Panc1 (cell line): ENCODE data around the gene SLC19A1. TPM values are rescaled to one million over a fixed set of nuclear protein-coding genes. Genes with fewer than 3 reads are reported as not detected.

Experiments used
- ATAC-seq: fragments of 200-7000 bp; cut with Tn5 transposase; 2 replicates; pipeline ENCODE4 v1.9.1; 2020; ENCODE audit warnings: mild to moderate bottlenecking, moderate library complexity
- BruUV-seq: library from RNA; stranded (reverse); fragments of 400-500 nt; replicated peaks from 2 replicates; lab custom pipeline; 2021; lab: Mats Ljungman, UMichigan
- CTCF ChIA-PET: fragments of 300-600 bp; sonication (Branson Sonifier 250); formaldehyde crosslinking; loops from one replicate; lab custom pipeline; 2022; ENCODE audit warnings: antibody characterized with exemption; lab: Charles Lee
- POLR2A ChIA-PET: fragments of 300-600 bp; sonication (Branson Sonifier 250); formaldehyde crosslinking; loops from one replicate; lab custom pipeline; 2022; ENCODE audit warnings: antibody characterized with exemption; lab: Charles Lee
- DNase-seq: peaks from one replicate; pipeline ENCODE4 v3.0.0-alpha.2; 2010; ENCODE audit warnings: low read depth, low spot score
- H3K27ac ChIP-seq: 2 replicates; pipeline ENCODE4 v1.5.1; 2011; ENCODE audit warnings: mild to moderate bottlenecking, low read length, inconsistent platforms
- H3K27me3 ChIP-seq: fragments of 200-500 bp; sonication (Bioruptor generic); 2 replicates; pipeline ENCODE4 v1.6.0; 2014; ENCODE audit warnings: low read length, inconsistent platforms; ENCODE audit not compliant: control insufficient read depth, insufficient read depth
- H3K36me3 ChIP-seq: fragments of 200-500 bp; sonication (Bioruptor generic); 2 replicates; pipeline ENCODE4 v1.5.1; 2014; ENCODE audit warnings: inconsistent platforms, mild to moderate bottlenecking, low read length, moderate library complexity; ENCODE audit not compliant: control insufficient read depth, insufficient read depth
- H3K4me1 ChIP-seq: 2 replicates; pipeline ENCODE4 v1.5.1; 2011; ENCODE audit warnings: inconsistent platforms, mild to moderate bottlenecking, low read length, moderate library complexity; ENCODE audit not compliant: control insufficient read depth, insufficient read depth
- H3K4me3 ChIP-seq, 2 experiments: 2 replicates each; pipeline ENCODE4 v1.5.1; 2011 to 2012; ENCODE audit warnings: low read depth in 2 of 2, low read length in 2 of 2, mild to moderate bottlenecking in 2 of 2, inconsistent platforms in 1 of 2, moderate library complexity in 1 of 2
- H3K9me3 ChIP-seq: fragments of 200-500 bp; sonication (Bioruptor generic); 2 replicates; pipeline ENCODE4 v1.5.1; 2014; ENCODE audit warnings: low read depth, mild to moderate bottlenecking, inconsistent platforms, low read length, moderate library complexity; ENCODE audit not compliant: control insufficient read depth, insufficient read depth
- POLR2AphosphoS5 ChIP-seq: IDR thresholded peaks from 2 replicates; pipeline ENCODE4 v1.6.1; 2012; ENCODE audit warnings: mild to moderate bottlenecking, low read depth, low read length, moderate library complexity
- SIN3A ChIP-seq: IDR thresholded peaks from 2 replicates; pipeline ENCODE4 v1.6.1; 2012; ENCODE audit warnings: low read depth, mild to moderate bottlenecking, low read length, moderate library complexity, borderline replicate concordance; ENCODE audit not compliant: insufficient read depth
- TCF7L2 ChIP-seq: IDR thresholded peaks from 2 replicates; pipeline ENCODE4 v1.6.1; 2011; ENCODE audit warnings: mild to moderate bottlenecking, low read depth, low read length, inconsistent platforms
- in situ Hi-C: cut with HindIII; loops from 2 replicates; pipeline ENCODE4 v1.10.0; 2016; ENCODE audit warnings: low sequenced_read_pairs, low pct_unique_long_range_greater_than_20kb
- intact Hi-C: fragments of 100-400 bp; cut with micrococcal nuclease; formaldehyde crosslinking; loops from one replicate; pipeline ENCODE4 v1.10.0; 2022; ENCODE audit not compliant: unreplicated experiment
- total RNA-seq: library from RNA; stranded (reverse); gene quantifications from one replicate; pipeline ENCODE4 v1.2.1, GENCODE V29; 2021; ENCODE audit not compliant: unreplicated experiment
- TF ChIP-seq, protein P1 (sequence below), 2 experiments: IDR thresholded peaks; 2 replicates each; pipeline ENCODE4 v1.6.1; 2011 to 2012; ENCODE audit warnings: low read depth in 2 of 2, control low read depth in 1 of 2, low read length in 1 of 2, mild to moderate bottlenecking in 1 of 2, moderate library complexity in 1 of 2; ENCODE audit not compliant: insufficient read depth in 1 of 2
- TF ChIP-seq, protein P2 (sequence below): fragments of 450-650 bp; IDR thresholded peaks from 2 replicates; pipeline ENCODE4 v1.5.1; 2017; ENCODE audit warnings: mild to moderate bottlenecking

The SLC19A1 gene
- total RNA-seq, 1 experiment from 2014 or later = 24.5 TPM

DNA sequence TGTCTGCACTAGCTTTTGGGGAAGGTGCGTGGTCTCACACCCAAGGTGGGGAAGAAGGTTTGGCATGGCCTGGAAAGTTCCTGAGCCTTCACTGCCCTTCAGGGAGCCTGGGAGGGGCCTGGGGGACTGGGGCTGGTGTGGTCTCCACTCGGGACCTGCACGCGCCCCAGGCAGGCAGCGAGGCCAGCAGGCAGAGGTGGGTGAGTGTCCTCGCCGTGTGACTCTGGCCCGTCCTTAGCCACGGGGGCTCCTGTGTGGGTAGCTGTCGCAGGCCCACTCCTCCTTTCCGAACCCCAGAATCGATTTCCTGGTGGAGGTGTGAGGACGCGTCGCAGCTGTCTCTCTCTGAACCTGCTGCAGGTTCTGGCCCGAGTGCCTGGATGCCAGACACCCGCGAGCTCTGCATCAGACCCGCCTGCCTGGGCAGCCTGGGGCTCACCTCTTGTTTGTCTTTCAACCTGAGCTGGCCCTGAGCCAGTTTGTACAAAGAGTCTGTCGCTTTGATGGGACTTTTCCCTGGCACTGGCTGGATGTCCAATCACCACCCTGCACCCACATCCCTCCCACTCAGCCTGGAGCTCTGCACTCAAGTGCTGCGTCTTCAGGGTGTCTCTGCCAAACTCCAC is 36.0 kb upstream of the SLC19A1 start:
- H3K36me3 ChIP-seq = no peaks in the 10 kb centered on the region
- no peak overlapping the region for H3K4me3 ChIP-seq
- DNase-seq = no peak
- no peak overlapping the region for H3K27ac ChIP-seq
- no peaks in the 10 kb centered on the region for H3K9me3 ChIP-seq
- no peaks in the 10 kb centered on the region for H3K4me1 ChIP-seq
- TF ChIP-seq, protein P1, sequence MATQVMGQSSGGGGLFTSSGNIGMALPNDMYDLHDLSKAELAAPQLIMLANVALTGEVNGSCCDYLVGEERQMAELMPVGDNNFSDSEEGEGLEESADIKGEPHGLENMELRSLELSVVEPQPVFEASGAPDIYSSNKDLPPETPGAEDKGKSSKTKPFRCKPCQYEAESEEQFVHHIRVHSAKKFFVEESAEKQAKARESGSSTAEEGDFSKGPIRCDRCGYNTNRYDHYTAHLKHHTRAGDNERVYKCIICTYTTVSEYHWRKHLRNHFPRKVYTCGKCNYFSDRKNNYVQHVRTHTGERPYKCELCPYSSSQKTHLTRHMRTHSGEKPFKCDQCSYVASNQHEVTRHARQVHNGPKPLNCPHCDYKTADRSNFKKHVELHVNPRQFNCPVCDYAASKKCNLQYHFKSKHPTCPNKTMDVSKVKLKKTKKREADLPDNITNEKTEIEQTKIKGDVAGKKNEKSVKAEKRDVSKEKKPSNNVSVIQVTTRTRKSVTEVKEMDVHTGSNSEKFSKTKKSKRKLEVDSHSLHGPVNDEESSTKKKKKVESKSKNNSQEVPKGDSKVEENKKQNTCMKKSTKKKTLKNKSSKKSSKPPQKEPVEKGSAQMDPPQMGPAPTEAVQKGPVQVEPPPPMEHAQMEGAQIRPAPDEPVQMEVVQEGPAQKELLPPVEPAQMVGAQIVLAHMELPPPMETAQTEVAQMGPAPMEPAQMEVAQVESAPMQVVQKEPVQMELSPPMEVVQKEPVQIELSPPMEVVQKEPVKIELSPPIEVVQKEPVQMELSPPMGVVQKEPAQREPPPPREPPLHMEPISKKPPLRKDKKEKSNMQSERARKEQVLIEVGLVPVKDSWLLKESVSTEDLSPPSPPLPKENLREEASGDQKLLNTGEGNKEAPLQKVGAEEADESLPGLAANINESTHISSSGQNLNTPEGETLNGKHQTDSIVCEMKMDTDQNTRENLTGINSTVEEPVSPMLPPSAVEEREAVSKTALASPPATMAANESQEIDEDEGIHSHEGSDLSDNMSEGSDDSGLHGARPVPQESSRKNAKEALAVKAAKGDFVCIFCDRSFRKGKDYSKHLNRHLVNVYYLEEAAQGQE (IDR thresholded peaks at IDR 0.05; ENCODE audit: insufficient read depth in 1 of 2, low read depth in 2 of 2, low read length in 1 of 2) = no peak
- TF ChIP-seq, protein P2, sequence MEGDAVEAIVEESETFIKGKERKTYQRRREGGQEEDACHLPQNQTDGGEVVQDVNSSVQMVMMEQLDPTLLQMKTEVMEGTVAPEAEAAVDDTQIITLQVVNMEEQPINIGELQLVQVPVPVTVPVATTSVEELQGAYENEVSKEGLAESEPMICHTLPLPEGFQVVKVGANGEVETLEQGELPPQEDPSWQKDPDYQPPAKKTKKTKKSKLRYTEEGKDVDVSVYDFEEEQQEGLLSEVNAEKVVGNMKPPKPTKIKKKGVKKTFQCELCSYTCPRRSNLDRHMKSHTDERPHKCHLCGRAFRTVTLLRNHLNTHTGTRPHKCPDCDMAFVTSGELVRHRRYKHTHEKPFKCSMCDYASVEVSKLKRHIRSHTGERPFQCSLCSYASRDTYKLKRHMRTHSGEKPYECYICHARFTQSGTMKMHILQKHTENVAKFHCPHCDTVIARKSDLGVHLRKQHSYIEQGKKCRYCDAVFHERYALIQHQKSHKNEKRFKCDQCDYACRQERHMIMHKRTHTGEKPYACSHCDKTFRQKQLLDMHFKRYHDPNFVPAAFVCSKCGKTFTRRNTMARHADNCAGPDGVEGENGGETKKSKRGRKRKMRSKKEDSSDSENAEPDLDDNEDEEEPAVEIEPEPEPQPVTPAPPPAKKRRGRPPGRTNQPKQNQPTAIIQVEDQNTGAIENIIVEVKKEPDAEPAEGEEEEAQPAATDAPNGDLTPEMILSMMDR = no peak
- TF ChIP-seq POLR2AphosphoS5 (no peak), SIN3A (no peak), TCF7L2 (no peak)
- intact Hi-C loops (no loop called here), in situ Hi-C loops (no loop called here)
- ATAC-seq = peak; percentile 61; the same call in 1 of the 2 replicates
- no TSS peak for BruUV-seq
- ChIA-PET CTCF (no interaction called here), POLR2A (no interaction called here)
- no peaks in the 10 kb centered on the region for H3K27me3 ChIP-seq

- ATAC-seq (no peak), DNase-seq (no peak)
- H3K36me3 ChIP-seq = no peaks in the 10 kb centered on the region
- ChIA-PET CTCF (no interaction called here), POLR2A (no interaction called here)
- no peaks in the 10 kb centered on the region for H3K9me3 ChIP-seq
- H3K27ac ChIP-seq = no peak overlapping the region
- no TSS peak for BruUV-seq
- intact Hi-C loops (no loop called here), in situ Hi-C loops (no loop called here)
- TF ChIP-seq, protein P2 = no peak
- TF ChIP-seq TCF7L2 (no peak), POLR2AphosphoS5 (no peak)
- TF ChIP-seq, protein P1 (IDR thresholded peaks at IDR 0.05; ENCODE audit: insufficient read depth in 1 of 2, low read depth in 2 of 2, low read length in 1 of 2) = no peak
- no peaks in the 10 kb centered on the region for H3K27me3 ChIP-seq
- H3K4me1 ChIP-seq = no peaks in the 10 kb centered on the region
- no peak overlapping the region for H3K4me3 ChIP-seq
Observed at GRCh38 chr21:45577801-45578175, 35.5 kb upstream of the SLC19A1 start.
